HUES64 (cell line): ENCODE data around the gene COMMD10.
"Not testable (repeated sequence)": the region's sequence is repeated elsewhere in the genome, so short reads cannot be mapped to it uniquely, and the experiment has no call there.

Experiments
- H3K27ac ChIP-seq: 2 replicates; pipeline ENCODE4 v1.7.0; 2013; ENCODE audit warnings: low read depth, low read length, inconsistent platforms
- H3K27me3 ChIP-seq: 2 replicates; pipeline ENCODE4 v1.6.1; 2013; ENCODE audit warnings: mild to moderate bottlenecking, low read length; ENCODE audit not compliant: insufficient read depth
- H3K36me3 ChIP-seq: 2 replicates; pipeline ENCODE4 v1.6.1; 2013; ENCODE audit warnings: mild to moderate bottlenecking, low read length; ENCODE audit not compliant: insufficient read depth
- H3K4me1 ChIP-seq: 2 replicates; pipeline ENCODE4 v1.6.1; 2013; ENCODE audit warnings: mild to moderate bottlenecking, low read length, moderate library complexity; ENCODE audit not compliant: insufficient read depth
- H3K4me3 ChIP-seq: 2 replicates; pipeline ENCODE4 v1.5.1; 2013; ENCODE audit warnings: mild to moderate bottlenecking, low read length, moderate library complexity
- H3K9ac ChIP-seq: 2 replicates; pipeline ENCODE4 v1.6.1; 2013; ENCODE audit warnings: mild to moderate bottlenecking, low read depth, low read length
- H3K9me3 ChIP-seq: 2 replicates; pipeline ENCODE4 v1.6.1; 2013; ENCODE audit warnings: low read depth, low read length; ENCODE audit not compliant: insufficient read depth
- WGBS: fragments of 150-250, 120-280 bp; methylation state at CpG from one replicate; pipeline ENCODE4 v1.1.7; 2013; ENCODE audit warnings: missing lambda C conversion rate; 5-methylcytosine and 5-hydroxymethylcytosine counted together

Gene COMMD10

GRCh38 chr5:116063950-116064349 is 20.9 kb upstream of the COMMD10 start:
- Histone ChIP-seq H3K4me3 (no peak overlapping the region), H3K4me1 (no peaks in the 10 kb centered on the region), H3K27ac (no peak overlapping the region), H3K9ac (no peak overlapping the region), H3K36me3 (no peaks in the 10 kb centered on the region), H3K27me3 (no peaks in the 10 kb centered on the region), H3K9me3 (no peaks in the 10 kb centered on the region)
- WGBS, result 84% methylated on average over 2 of the region's 3 CpGs

DNA sequence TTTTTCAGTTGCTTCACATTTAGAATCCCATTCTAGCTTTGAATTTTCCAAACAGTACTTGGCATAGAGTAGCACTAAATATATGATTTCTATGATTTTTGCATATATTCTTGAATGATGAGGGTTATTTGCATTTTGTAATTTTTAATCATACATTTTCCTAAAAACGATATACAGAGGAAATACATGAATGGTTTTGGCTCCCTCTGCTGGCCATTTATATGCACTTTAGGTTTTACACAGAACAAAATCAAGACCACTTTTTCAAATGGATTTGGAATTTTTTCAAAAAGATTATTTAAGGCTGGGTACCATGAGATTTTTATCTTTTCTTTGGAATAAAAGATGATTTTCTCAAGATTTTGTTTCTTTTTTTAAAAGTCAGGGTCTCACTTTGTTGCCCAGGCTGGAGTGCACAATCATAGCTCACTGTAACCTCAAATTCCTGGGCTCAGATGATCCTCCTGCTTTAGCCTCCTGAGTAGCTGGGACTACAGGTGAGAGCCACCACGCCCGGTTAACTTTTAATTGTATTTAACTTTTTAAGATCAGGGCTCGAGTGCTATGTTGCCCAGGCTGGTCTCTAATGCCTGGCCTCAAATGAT is 16.7 kb upstream of the COMMD10 start:
- 53% methylated on average over 3 of the region's 4 CpGs for WGBS
- H3K4me1 ChIP-seq, result no peaks in the 10 kb centered on the region
- no peak overlapping the region for H3K27ac ChIP-seq
- H3K9me3 ChIP-seq, result no peaks in the 10 kb centered on the region
- no peaks in the 10 kb centered on the region for H3K27me3 ChIP-seq
- H3K36me3 ChIP-seq, result no peaks in the 10 kb centered on the region
- no peak overlapping the region for H3K4me3 ChIP-seq
- no peak overlapping the region for H3K9ac ChIP-seq

DNA sequence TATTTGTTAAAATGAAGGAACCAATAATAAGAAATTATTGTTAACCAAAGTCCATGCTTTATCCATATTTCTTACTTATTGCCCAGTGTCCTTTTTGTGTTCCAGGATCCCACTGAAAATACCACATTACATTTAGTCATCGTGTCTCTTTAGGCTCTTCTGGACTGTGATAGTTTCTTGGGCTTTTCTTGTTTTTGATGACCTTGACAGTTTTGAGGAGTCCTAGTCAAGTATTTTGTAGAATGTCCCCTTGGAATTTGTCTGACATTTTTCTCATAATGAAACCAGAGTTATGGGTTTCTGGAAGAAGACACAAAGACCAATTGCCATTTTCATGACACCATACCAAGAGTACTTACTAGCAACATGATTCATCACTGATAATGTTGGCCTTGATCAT is 13.6 kb upstream of the COMMD10 start:
- H3K9ac ChIP-seq, result no peak overlapping the region
- H3K27me3 ChIP-seq, result no peaks in the 10 kb centered on the region
- no peak overlapping the region for H3K27ac ChIP-seq
- 83% methylated on average over 1 of the region's 1 CpG for WGBS
- no peaks in the 10 kb centered on the region for H3K36me3 ChIP-seq
- no peak overlapping the region for H3K4me3 ChIP-seq
- no peaks in the 10 kb centered on the region for H3K9me3 ChIP-seq
- H3K4me1 ChIP-seq, result no peaks in the 10 kb centered on the region

DNA sequence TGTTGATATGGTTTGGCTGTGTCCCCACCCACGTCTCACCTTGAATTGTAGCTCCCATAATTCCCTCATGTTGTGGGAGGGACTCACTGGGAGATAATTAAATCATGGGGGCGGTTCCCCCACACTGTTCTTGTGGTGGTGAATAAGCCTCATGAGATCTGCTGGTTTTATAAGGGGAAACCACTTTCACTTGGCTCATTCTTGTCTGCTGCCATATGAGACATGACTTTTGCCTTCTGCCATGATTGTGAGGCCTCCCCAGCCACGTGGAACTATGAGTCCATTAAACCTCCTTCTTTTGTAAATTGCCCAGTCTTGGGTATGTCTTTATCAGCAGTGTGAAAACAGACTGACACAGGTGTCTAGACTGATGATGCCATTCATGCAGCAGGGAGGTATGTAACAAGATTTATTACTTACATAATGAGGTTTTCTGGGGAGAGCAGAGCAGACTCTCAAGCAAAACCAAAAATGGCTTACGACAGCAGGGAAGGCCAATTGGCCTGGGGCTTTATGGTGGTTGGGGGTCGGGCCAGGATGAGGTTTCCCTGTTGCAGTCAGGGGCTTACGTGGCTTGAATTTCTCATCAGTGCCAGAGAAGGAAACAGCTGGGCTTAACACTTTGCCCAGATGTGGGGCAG is 9.5 kb upstream of the COMMD10 start:
- 88% methylated on average over 6 of the region's 6 CpGs for WGBS
- no peaks in the 10 kb centered on the region for H3K9me3 ChIP-seq
- no peaks in the 10 kb centered on the region for H3K27me3 ChIP-seq
- no peak overlapping the region for H3K9ac ChIP-seq
- no peaks in the 10 kb centered on the region for H3K4me1 ChIP-seq
- H3K4me3 ChIP-seq, result no peak overlapping the region
- no peaks in the 10 kb centered on the region for H3K36me3 ChIP-seq
- H3K27ac ChIP-seq, result no peak overlapping the region

DNA sequence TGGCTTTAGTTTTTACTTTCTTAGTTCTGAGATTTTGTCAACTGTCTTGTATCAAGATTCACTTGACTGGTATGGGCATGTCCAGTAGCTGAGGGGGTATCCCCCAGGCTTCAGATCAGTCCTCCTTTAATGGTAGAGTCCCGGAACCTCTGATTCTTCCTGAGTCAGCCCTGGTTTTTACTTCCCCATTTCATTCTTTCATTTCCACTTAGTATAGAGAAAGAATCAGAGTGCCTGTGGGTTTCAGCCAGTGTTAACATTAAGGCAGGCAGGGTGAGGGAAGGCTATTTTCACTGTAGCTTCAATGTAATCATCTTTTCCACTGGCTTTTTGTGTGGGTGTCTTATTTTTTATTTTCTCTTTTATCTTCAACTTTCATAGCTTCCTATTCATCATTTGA is 8.3 kb upstream of the COMMD10 start:
- Histone ChIP-seq H3K9ac (no peak overlapping the region), H3K27me3 (no peaks in the 10 kb centered on the region), H3K36me3 (no peaks in the 10 kb centered on the region), H3K27ac (no peak overlapping the region), H3K4me3 (no peak overlapping the region), H3K4me1 (no peaks in the 10 kb centered on the region), H3K9me3 (no peaks in the 10 kb centered on the region)
- 100% methylated on average over 1 of the region's 1 CpG for WGBS

- 95% methylated on average over 5 of the region's 5 CpGs for WGBS
- H3K4me3 ChIP-seq, result no peak overlapping the region
Observed at GRCh38 chr5:116078199-116078598, 6.6 kb upstream of the COMMD10 start.

DNA sequence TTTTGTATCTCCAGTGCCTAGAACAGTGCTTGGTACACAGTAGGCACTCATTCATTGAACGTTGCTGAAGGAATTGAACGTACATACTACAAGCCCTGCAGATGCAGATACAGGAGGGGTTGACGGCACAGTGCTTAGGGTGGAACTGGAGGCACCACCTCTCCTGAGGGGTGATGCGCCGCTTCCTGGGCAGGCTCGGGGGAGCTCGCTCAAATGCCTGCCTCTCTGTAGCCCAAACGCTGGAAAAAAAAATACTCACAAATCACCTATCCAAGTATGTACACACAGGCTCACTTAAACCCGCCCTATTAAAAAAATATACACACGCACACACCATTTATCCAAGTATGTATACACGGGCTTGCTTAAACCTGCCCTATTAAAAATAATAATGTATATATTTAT is 536 bp upstream of the COMMD10 start:
- H3K36me3 ChIP-seq, result peaks cover 15% of the 10 kb centered on the region
- H3K4me1 ChIP-seq, result peaks cover 5% of the 10 kb centered on the region; the same call in 1 of the 2 replicates
- H3K9ac ChIP-seq, result peak overlapping the region; percentile 93
- WGBS, result 31% methylated on average over 11 of the region's 11 CpGs
- peak overlapping the region; percentile 94 for H3K4me3 ChIP-seq
- H3K27ac ChIP-seq, result no peak overlapping the region; the same call in 1 of the 2 replicates
- H3K27me3 ChIP-seq, result no peaks in the 10 kb centered on the region
- no peaks in the 10 kb centered on the region for H3K9me3 ChIP-seq

More at GRCh38 chr5:116078199-116078598, 6.6 kb upstream of the COMMD10 start:
- Histone ChIP-seq H3K9me3 (no peaks in the 10 kb centered on the region), H3K4me1 (no peaks in the 10 kb centered on the region), H3K36me3 (no peaks in the 10 kb centered on the region), H3K27me3 (no peaks in the 10 kb centered on the region), H3K27ac (no peak overlapping the region), H3K9ac (no peak overlapping the region)

- not testable (repeated sequence) for H3K9ac ChIP-seq, H3K4me1 ChIP-seq, H3K9me3 ChIP-seq, H3K27ac ChIP-seq, H3K27me3 ChIP-seq
- H3K36me3 ChIP-seq, result peaks cover 20% of the 10 kb centered on the region
- H3K4me3 ChIP-seq, result peak overlapping the region; percentile 94; the same call in 1 of the 2 replicates
- 97% methylated on average over 10 of the region's 11 CpGs for WGBS
Observed at GRCh38 chr5:116086309-116086708, 1.5 kb downstream of the COMMD10 start.

DNA sequence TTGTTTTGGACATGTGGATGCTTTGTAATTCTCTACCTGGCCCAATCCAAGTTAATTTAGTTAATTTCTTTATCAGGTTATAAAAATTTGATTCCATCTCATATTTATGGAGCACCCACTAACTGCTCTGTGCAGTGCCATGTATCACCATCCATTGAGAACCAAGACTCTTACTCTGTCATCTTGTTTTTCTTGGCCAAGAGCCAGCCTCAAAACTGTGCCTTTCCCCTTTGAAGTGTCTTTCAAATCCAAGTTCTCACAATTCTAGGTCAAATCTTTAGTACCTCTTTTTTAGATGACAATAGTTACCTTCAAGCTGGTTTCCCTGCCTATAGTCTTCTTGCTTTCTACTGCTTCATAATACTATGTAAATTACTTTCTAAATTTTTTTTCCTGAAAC is 3.2 kb downstream of the COMMD10 start:
- Histone ChIP-seq H3K27me3 (no peaks in the 10 kb centered on the region), H3K4me3 (no peak overlapping the region), H3K4me1 (peaks cover 5% of the 10 kb centered on the region; the same call in 1 of the 2 replicates), H3K27ac (no peak overlapping the region), H3K9me3 (no peaks in the 10 kb centered on the region), H3K36me3 (peaks cover 38% of the 10 kb centered on the region), H3K9ac (no peak overlapping the region)

DNA sequence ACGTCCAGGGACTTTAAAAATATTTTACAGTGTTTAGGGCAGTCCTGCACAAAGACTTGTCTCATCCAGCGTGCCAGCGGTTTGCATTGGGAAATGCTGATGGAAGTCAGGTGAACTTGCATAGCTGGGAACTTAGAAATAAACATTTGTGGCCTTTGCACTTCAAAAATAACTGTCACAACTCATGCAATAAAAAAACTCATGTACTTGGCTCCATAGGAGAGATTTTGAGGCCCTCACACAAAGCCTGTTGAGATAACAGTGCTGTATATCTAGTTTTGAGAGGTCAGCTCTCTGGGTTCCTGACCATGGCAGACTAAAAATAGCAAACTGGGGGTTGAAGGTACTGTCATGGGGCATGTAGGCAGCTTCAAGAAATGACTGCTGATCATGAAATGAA is 5.5 kb downstream of the COMMD10 start:
- peaks cover 60% of the 10 kb centered on the region for H3K36me3 ChIP-seq
- no peaks in the 10 kb centered on the region for H3K27me3 ChIP-seq
- H3K4me3 ChIP-seq, result no peak overlapping the region
- no peak overlapping the region for H3K9ac ChIP-seq
- H3K27ac ChIP-seq, result no peak overlapping the region
- no peaks in the 10 kb centered on the region for H3K4me1 ChIP-seq
- WGBS, result 93% methylated on average over 3 of the region's 3 CpGs
- no peaks in the 10 kb centered on the region for H3K9me3 ChIP-seq

DNA sequence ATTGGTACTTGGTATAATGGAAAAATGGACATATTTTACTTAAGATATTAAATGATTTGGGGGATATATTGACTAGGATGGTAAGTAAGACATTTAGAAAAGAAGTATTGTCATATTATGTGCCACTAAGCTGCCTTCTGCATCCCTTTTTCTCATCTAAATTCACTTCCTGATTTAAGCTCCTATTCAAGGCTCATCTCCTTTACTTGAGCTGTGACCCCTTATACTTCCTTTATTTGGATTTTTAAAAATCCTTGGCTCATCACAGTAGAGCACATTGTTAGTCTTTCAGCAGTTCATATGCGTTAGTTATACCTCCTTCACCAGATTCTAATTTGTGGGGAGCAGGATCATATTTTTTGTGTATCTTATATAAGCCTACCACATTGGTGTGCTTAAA is 6.6 kb downstream of the COMMD10 start:
- Histone ChIP-seq H3K4me1 (no peaks in the 10 kb centered on the region), H3K36me3 (peaks cover 71% of the 10 kb centered on the region), H3K9ac (no peak overlapping the region), H3K4me3 (no peak overlapping the region), H3K27me3 (no peaks in the 10 kb centered on the region), H3K9me3 (no peaks in the 10 kb centered on the region), H3K27ac (no peak overlapping the region)
- WGBS, result no CpG with 5 or more reads among the region's 1 CpG

DNA sequence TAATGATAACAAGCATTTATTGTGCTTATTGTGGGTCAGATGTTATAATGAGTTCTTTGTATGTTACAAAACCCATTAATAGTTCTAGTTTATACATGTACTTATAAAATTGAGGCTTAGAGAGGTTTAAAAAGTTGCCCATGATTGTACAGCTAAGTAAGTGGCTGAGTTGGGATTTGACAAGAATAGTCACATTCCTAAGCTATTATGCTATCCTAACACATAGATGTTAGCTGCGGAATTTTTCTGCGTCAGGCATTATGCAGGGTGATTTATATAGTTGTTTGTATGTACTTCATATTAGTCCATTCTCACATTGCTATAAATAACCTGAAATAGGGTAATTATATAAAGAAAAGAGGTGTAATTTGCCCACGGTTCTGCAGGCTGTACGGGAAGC is 12.5 kb downstream of the COMMD10 start:
- Histone ChIP-seq H3K36me3 (peaks cover 64% of the 10 kb centered on the region), H3K4me1 (no peaks in the 10 kb centered on the region), H3K4me3 (no peak overlapping the region), H3K27ac (no peak overlapping the region), H3K27me3 (no peaks in the 10 kb centered on the region), H3K9me3 (no peaks in the 10 kb centered on the region), H3K9ac (no peak overlapping the region)
- WGBS, result 98% methylated on average over 2 of the region's 4 CpGs
